OCI-LY7 (cell line): Measurements from ENCODE around the gene C9orf40. TPM values are rescaled to one million over a fixed set of nuclear protein-coding genes. Genes with fewer than 3 reads are reported as not detected.
A peak's percentile ranks its signal among the peaks of the same experiment; 100 is the strongest.

Experiments used
- BruUV-seq: library from RNA; stranded (reverse); fragments of 400-500 nt; replicated peaks from 2 replicates; lab custom pipeline; 2021; lab: Mats Ljungman, UMichigan
- CTCF ChIA-PET: fragments of 300-600 bp; sonication (Branson Sonifier 250); formaldehyde crosslinking; loops from one replicate; lab custom pipeline; 2022; ENCODE audit warnings: antibody characterized with exemption; ENCODE audit not compliant: unreplicated experiment; lab: Charles Lee
- POLR2A ChIA-PET: fragments of 300-600 bp; sonication (Branson Sonifier 250); formaldehyde crosslinking; loops from one replicate; lab custom pipeline; 2022; ENCODE audit warnings: antibody characterized with exemption; lab: Charles Lee
- DNase-seq: peaks from one replicate; pipeline ENCODE4 v3.0.0-alpha.2; 2015; ENCODE audit warnings: low spot score
- H2AFZ ChIP-seq: fragments of 200-600 bp; sonication (generic), shearing (Covaris generic); 2 replicates; pipeline ENCODE4 v1.6.1; 2014; ENCODE audit warnings: mild to moderate bottlenecking, antibody characterized with exemption, low read length, moderate library complexity
- H3K27ac ChIP-seq: fragments of 200-600 bp; sonication (generic); 2 replicates; pipeline ENCODE4 v1.5.1; 2014; ENCODE audit warnings: mixed run types, low read depth, mild to moderate bottlenecking, moderate library complexity, low read length, inconsistent platforms; ENCODE audit not compliant: poor library complexity, severe bottlenecking
- H3K36me3 ChIP-seq: fragments of 200-600 bp; sonication (generic); 2 replicates; pipeline ENCODE4 v1.6.1; 2014; ENCODE audit warnings: mild to moderate bottlenecking, antibody characterized with exemption, low read length, moderate library complexity, mixed read lengths; ENCODE audit not compliant: insufficient read depth
- H3K4me1 ChIP-seq: fragments of 200-600 bp; sonication (generic); 2 replicates; pipeline ENCODE4 v1.5.1; 2014; ENCODE audit warnings: mild to moderate bottlenecking, low read length; ENCODE audit not compliant: insufficient read depth, poor library complexity, severe bottlenecking
- H3K4me2 ChIP-seq: fragments of 200-600 bp; sonication (generic); 2 replicates; pipeline ENCODE4 v1.6.1; 2014; ENCODE audit warnings: mild to moderate bottlenecking, low read length
- H3K4me3 ChIP-seq: fragments of 200-600 bp; sonication (generic); 2 replicates; pipeline ENCODE4 v1.5.1; 2014; ENCODE audit warnings: mild to moderate bottlenecking, low read depth, low read length; ENCODE audit not compliant: poor library complexity, severe bottlenecking
- H3K79me2 ChIP-seq: fragments of 200-600 bp; sonication (generic); 2 replicates; pipeline ENCODE4 v1.6.1; 2016; ENCODE audit warnings: low read depth, mild to moderate bottlenecking, low read length, moderate library complexity, mixed read lengths; ENCODE audit not compliant: insufficient read depth
- H3K9me2 ChIP-seq: fragments of 200-600 bp; sonication (generic); 2 replicates; pipeline ENCODE4 v1.6.1; 2016; ENCODE audit warnings: mild to moderate bottlenecking, low read length, mixed read lengths; ENCODE audit not compliant: insufficient read depth
- H3K9me3 ChIP-seq: fragments of 200-600 bp; sonication (generic); 2 replicates; pipeline ENCODE4 v1.6.1; 2014; ENCODE audit warnings: mild to moderate bottlenecking, mixed run types, low read length, mixed read lengths
- H4K20me1 ChIP-seq: fragments of 200-600 bp; sonication (generic); 2 replicates; pipeline ENCODE4 v1.6.1; 2014; ENCODE audit warnings: mild to moderate bottlenecking, antibody characterized with exemption, low read length, moderate library complexity, mixed read lengths; ENCODE audit not compliant: insufficient read depth
- EZH2phosphoT487 ChIP-seq: fragments of 200-600 bp; sonication (generic); IDR thresholded peaks from 2 replicates; pipeline ENCODE4 v1.6.1; 2018; ENCODE audit warnings: low read depth, borderline replicate concordance, mild to moderate bottlenecking, mixed run types, antibody characterized with exemption, low read length, moderate library complexity, mixed read lengths
- intact Hi-C: fragments of 100-400 bp; cut with micrococcal nuclease; formaldehyde crosslinking; loops from one replicate; pipeline ENCODE4 v1.10.0; 2022; ENCODE audit not compliant: unreplicated experiment
- total RNA-seq, 2 experiments: library from RNA; depleted of rRNA in 1 of 2; stranded (reverse); fragments of >200 nt in 1 of 2; shearing (Covaris generic) in 1 of 2; gene quantifications; 2 replicates each; pipeline ENCODE4 v1.2.3, GENCODE V29; 2014 to 2022
- TF ChIP-seq, protein P1 (sequence below): fragments of 200-600 bp; sonication (generic); conservative IDR thresholded peaks from 2 replicates; pipeline ENCODE4 v1.5.1; 2014; ENCODE audit warnings: mild to moderate bottlenecking, antibody characterized with exemption, low read length, moderate library complexity, mixed read lengths

Gene C9orf40
- total RNA-seq, 2 experiments from 2014 or later, result 19.8 to 41.3 TPM

- Histone ChIP-seq H4K20me1 (peaks cover 17% of the 10 kb centered on the region), H3K4me2 (peak overlapping the region; percentile 90), H3K36me3 (peaks cover 9% of the 10 kb centered on the region), H3K79me2 (peaks cover 49% of the 10 kb centered on the region), H3K9me3 (no peaks in the 10 kb centered on the region), H2AFZ (peak overlapping the region; percentile 77), H3K4me3 (peak overlapping the region; percentile 90), H3K4me1 (peaks cover 32% of the 10 kb centered on the region), H3K27ac (peak overlapping the region; percentile 93), H3K9me2 (no peaks in the 10 kb centered on the region)
- CTCF ChIA-PET, result interaction anchor here (1.1 to 3.4 kb wide), 2 partner anchors 73 to 75 kb away, joined by 3 to 14 read pairs; no protein-coding TSS in a partner anchor
- POLR2A ChIA-PET, result interaction anchor here (0.6 to 7.2 kb wide), 17 partner anchors 26 to 1486 kb away, joined by 3 to 78 read pairs (median 4); partner anchors contain the start of genes CARNMT1, NMRK1 and OSTF1
- TF ChIP-seq EZH2phosphoT487, result no peak
- TF ChIP-seq, protein P1, sequence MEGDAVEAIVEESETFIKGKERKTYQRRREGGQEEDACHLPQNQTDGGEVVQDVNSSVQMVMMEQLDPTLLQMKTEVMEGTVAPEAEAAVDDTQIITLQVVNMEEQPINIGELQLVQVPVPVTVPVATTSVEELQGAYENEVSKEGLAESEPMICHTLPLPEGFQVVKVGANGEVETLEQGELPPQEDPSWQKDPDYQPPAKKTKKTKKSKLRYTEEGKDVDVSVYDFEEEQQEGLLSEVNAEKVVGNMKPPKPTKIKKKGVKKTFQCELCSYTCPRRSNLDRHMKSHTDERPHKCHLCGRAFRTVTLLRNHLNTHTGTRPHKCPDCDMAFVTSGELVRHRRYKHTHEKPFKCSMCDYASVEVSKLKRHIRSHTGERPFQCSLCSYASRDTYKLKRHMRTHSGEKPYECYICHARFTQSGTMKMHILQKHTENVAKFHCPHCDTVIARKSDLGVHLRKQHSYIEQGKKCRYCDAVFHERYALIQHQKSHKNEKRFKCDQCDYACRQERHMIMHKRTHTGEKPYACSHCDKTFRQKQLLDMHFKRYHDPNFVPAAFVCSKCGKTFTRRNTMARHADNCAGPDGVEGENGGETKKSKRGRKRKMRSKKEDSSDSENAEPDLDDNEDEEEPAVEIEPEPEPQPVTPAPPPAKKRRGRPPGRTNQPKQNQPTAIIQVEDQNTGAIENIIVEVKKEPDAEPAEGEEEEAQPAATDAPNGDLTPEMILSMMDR, result no peak
- DNase-seq, result peak; percentile 44
- intact Hi-C loops, result loop anchor here (1.0 to 10.0 kb wide), 5 partner anchors 50 to 1442 kb away; partner anchors contain the start of genes CARNMT1, NMRK1, OSTF1 and RFK
- TSS peak; percentile 77 for BruUV-seq
Measured at GRCh38 chr9:74953235-74953751, 581 bp upstream of the C9orf40 start.

DNA sequence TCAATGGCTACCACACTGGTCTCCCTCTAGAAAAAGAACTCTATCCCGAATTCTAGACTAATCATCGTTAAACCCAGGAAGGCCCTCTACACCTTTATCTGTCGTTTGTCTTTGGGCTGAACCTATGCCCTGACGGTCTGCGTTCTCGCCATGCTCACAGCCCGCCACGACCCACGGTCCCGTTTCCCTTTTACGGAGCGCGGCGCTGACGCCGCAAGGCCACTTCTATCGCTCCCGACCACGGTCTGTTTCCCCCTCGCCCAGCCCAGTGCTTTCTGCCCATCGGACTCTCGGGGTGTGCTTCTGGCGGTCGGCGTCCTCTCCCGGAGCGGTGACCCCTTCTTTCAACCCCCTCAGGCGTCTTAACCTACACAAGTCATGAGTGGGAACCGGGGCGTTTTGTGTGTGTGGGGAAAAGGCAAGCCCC, 974 bp downstream of the C9orf40 start:
- H3K4me2 ChIP-seq, result peak overlapping the region; percentile 90

More for the DNA sequence above, 974 bp downstream of the C9orf40 start:
- Histone ChIP-seq H3K4me1 (peaks cover 32% of the 10 kb centered on the region), H3K27ac (peak overlapping the region; percentile 93), H3K36me3 (peaks cover 24% of the 10 kb centered on the region), H3K79me2 (peaks cover 53% of the 10 kb centered on the region), H3K9me3 (no peaks in the 10 kb centered on the region), H2AFZ (no peak overlapping the region), H3K9me2 (no peaks in the 10 kb centered on the region), H3K4me3 (peak overlapping the region; percentile 90), H4K20me1 (peaks cover 17% of the 10 kb centered on the region)
- no TSS peak for BruUV-seq
- ChIA-PET POLR2A (interaction anchor here (1.2 to 7.2 kb wide), 4 partner anchors 39 to 136 kb away, joined by 3 to 78 read pairs (median 12); partner anchors contain the start of genes CARNMT1, NMRK1 and OSTF1), CTCF (interaction anchor here (0.6 to 3.4 kb wide), 4 partner anchors 74 to 178 kb away, joined by 3 to 14 read pairs (median 4); no protein-coding TSS in a partner anchor)
- peak; percentile 63 for DNase-seq
- TF ChIP-seq, protein P1, result no peak
- TF ChIP-seq EZH2phosphoT487, result no peak
- intact Hi-C loops, result loop anchor here (2.0 to 10.0 kb wide), 3 partner anchors 51 to 1443 kb away; partner anchors contain the start of gene RFK
